K562 (cell line): ENCODE data around the gene UBXN11. TPM values are rescaled to one million over a fixed set of nuclear protein-coding genes. Genes with fewer than 3 reads are reported as not detected.

Experiments used
- E2F3 ChIP-seq: fragments of 250-450 bp; sonication (Bioruptor Pico); IDR thresholded peaks from 2 replicates; pipeline ENCODE4 v1.4.0; 2020; ENCODE audit warnings: mild to moderate bottlenecking
- HDAC1 ChIP-seq, 2 experiments: fragments of 450-650 bp; IDR thresholded peaks; 2 replicates each; pipeline ENCODE4 v1.6.1; 2016 to 2017; ENCODE audit warnings: inconsistent platforms in 1 of 2, mild to moderate bottlenecking in 1 of 2, moderate library complexity in 1 of 2
- HMBOX1 ChIP-seq: sonication (generic); IDR thresholded peaks from 2 replicates; pipeline ENCODE4 v1.6.1; 2016
- HMG20B ChIP-seq: fragments of 250-450 bp; sonication (Bioruptor Pico); IDR thresholded peaks from 2 replicates; pipeline ENCODE4 v1.5.0; 2021; ENCODE audit warnings: mild to moderate bottlenecking
- KDM2B ChIP-seq: fragments of 250-450 bp; sonication (Bioruptor Pico); IDR thresholded peaks from 2 replicates; pipeline ENCODE4 v1.8.0; 2021; ENCODE audit warnings: mild to moderate bottlenecking, moderate library complexity
- MLLT1 ChIP-seq, 2 experiments: fragments of 450-650 bp; IDR thresholded peaks; 2 replicates each; pipeline ENCODE4 v1.6.1; 2016
- MNT ChIP-seq, 2 experiments: fragments of 450-650 bp; conservative IDR thresholded peaks; 2 replicates each; pipeline ENCODE4 v1.6.1; 2017; ENCODE audit warnings: mild to moderate bottlenecking in 2 of 2, moderate library complexity in 2 of 2
- RCOR1 ChIP-seq, 2 experiments: IDR thresholded peaks; 2 replicates each; pipeline ENCODE4 v1.6.1; 2012; ENCODE audit warnings: low read depth in 2 of 2, low read length in 2 of 2, borderline replicate concordance in 1 of 2, improper control_type of control experiment in 1 of 2
- SMAD1 ChIP-seq: fragments of 150-350 bp; IDR thresholded peaks from 2 replicates; pipeline ENCODE4 v1.6.1; 2014; ENCODE audit warnings: low read length, low read depth; ENCODE audit not compliant: partially characterized antibody
- TCF3 ChIP-seq: sonication (generic); formaldehyde crosslinking; IDR thresholded peaks from 2 replicates; pipeline ENCODE4 v1.4.0; 2020; ENCODE audit warnings: mild to moderate bottlenecking, missing genetic modification reagents
- UBTF ChIP-seq, 2 experiments: IDR thresholded peaks; 2 replicates each; pipeline ENCODE4 v1.6.1; 2012; ENCODE audit warnings: improper control_type of control experiment in 2 of 2, low read depth in 2 of 2, low read length in 2 of 2, borderline replicate concordance in 1 of 2
- ZFP36 ChIP-seq: fragments of 150-350 bp; IDR thresholded peaks from 2 replicates; pipeline ENCODE4 v1.6.1; 2018; ENCODE audit warnings: low read length, low read depth; ENCODE audit not compliant: partially characterized antibody
- ZNF609 ChIP-seq: sonication (generic); formaldehyde crosslinking; IDR thresholded peaks from 2 replicates; pipeline ENCODE4 v1.8.1; 2023; ENCODE audit warnings: missing genetic modification reagents, mild to moderate bottlenecking, borderline replicate concordance
- polyA plus RNA-seq, 8 experiments: library from polyadenylated mRNA; depleted of rRNA in 4 of 8; stranded (reverse) in 5 of 8; unstranded in 3 of 8; fragments of >200 nt; fragmentation: Nextera tagmentation in 2 of 8; fragmentation: Illumina TruSeq in 1 of 8; extraction: Ambion mirVana in 2 of 8; extraction: Trizol in 1 of 8; gene quantifications; 2 replicates each; pipeline versions ENCODE4 v1.2.1 to v1.2.3, GENCODE V29; 2011 to 2014; ENCODE audit warnings: inconsistent platforms in 1 of 8, missing spikeins in 1 of 8
- total RNA-seq, 7 experiments: library from RNA; depleted of rRNA in 6 of 7; stranded (reverse); fragments of >200 nt in 6 of 7; fragmentation: Illumina TruSeq in 2 of 7; extraction: Trizol in 2 of 7; gene quantifications; 2 replicates each; pipeline versions ENCODE4 v1.2.1 to v1.2.3, GENCODE V29; 2011 to 2021; ENCODE audit warnings: low replicate concordance in 1 of 7

The UBXN11 gene
- total and polyA plus RNA-seq, 9 of the 15 experiments (the other 6 are each of a cell fraction or from before 2014, with no cell fraction given), result 0.48 to 34.3 (median 11.3) TPM

GRCh38 chr1:26234644-26235370 is 71.6 kb downstream of the UBXN11 start (continued):
- peak in 1 of 2 experiments; percentile 64; a peak in 2 of 4 replicates for TF ChIP-seq HDAC1 (IDR thresholded peaks at IDR 0.05)
- peak; percentile 42; the same call in 1 of the 2 replicates for TF ChIP-seq KDM2B (CRISPR knock-in tag)
- peak; percentile 18; the same call in 1 of the 2 replicates for TF ChIP-seq TCF3 (CRISPR knock-in tag)
- TF ChIP-seq MLLT1 (IDR thresholded peaks at IDR 0.05), result peak; percentile 12 to 55; a peak in 2 of 4 replicates
- no peak for TF ChIP-seq E2F3 (CRISPR knock-in tag)
- TF ChIP-seq SMAD1, result peak; percentile 55
- peak; percentile 27; the same call in 1 of the 2 replicates for TF ChIP-seq HMBOX1
- peak; percentile 94 for TF ChIP-seq ZNF609
- TF ChIP-seq HMG20B, result no peak
- peak in 1 of 2 experiments; percentile 67; a peak in 1 of 4 replicates for TF ChIP-seq UBTF (IDR thresholded peaks at IDR 0.05; ENCODE audit: borderline replicate concordance in 1 of 2, low read depth in 2 of 2, low read length in 2 of 2)
- TF ChIP-seq ZFP36, result peak; percentile 12
- peak; percentile 87 to 90 for TF ChIP-seq MNT (conservative IDR thresholded peaks at IDR 0.05)
- 0 out of 4 replicates have a peak, but pooled peaks of 1 of the 2 experiments have one; percentile 34 for TF ChIP-seq RCOR1 (IDR thresholded peaks at IDR 0.05; ENCODE audit: borderline replicate concordance in 1 of 2, low read depth in 2 of 2, low read length in 2 of 2)
